GM18502 (cell line): Measurements from ENCODE around the gene PLEKHA7.

Experiments used
- ATAC-seq: cut with Tn5 transposase; IDR thresholded peaks from one replicate; pipeline ENCODE4 v1.9.1; 2021; ENCODE audit warnings: mild to moderate bottlenecking; ENCODE audit not compliant: unreplicated experiment, poor library complexity

The PLEKHA7 gene

GRCh38 chr11:16799221-16799620 lies 215.0 kb downstream of the PLEKHA7 start:
- no peak for ATAC-seq

GRCh38 chr11:16797776-16798175 lies 216.4 kb downstream of the PLEKHA7 start:
- ATAC-seq = no peak

DNA sequence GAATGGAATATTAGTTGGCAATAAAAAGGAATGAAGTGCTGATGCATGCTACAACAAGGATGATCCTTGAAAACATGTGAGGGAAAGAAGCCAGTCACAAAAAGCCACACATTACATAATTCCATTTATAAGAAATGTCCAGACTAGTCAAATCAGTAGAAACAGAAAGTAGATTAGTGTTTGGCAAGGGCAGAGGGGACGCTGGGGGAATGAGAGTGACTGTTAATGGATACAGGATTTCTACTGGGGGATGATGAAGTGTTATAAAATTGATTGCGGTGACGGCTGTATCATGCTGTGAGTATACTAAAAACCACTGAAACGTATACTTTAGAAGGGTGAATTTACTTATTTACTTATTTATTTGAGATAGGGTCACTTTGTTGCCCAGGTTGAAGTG lies 217.9 kb downstream of the PLEKHA7 start:
- ATAC-seq = no peak

- no peak for ATAC-seq
Observed at GRCh38 chr11:16795146-16795545, 219.1 kb downstream of the PLEKHA7 start.

- ATAC-seq = no peak
Observed at GRCh38 chr11:16794047-16794818, 220.0 kb downstream of the PLEKHA7 start.

- no peak for ATAC-seq
Observed at GRCh38 chr11:16793511-16793910, 220.7 kb downstream of the PLEKHA7 start.

DNA sequence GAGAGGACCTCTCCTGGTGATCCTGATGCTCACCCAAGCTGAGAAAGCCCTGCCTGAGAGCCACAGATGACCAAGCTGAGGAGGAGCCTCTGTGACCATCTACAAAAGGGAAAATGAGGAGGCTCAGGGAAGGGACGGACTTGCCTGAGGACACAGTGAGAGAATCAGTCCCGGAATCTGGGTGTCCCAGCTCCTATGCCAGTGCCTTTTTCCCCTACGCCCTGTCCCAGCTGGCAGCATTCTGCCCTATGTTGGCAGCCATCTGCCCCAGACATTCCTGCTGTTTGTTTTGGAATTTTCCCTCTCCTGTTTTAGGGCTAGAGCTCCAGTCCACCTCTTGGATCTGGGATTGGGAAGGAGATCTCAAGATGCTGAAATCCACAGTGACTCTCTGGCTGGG lies 221.2 kb downstream of the PLEKHA7 start:
- ATAC-seq = no peak

GRCh38 chr11:16792426-16792825 lies 221.8 kb downstream of the PLEKHA7 start:
- ATAC-seq = no peak

DNA sequence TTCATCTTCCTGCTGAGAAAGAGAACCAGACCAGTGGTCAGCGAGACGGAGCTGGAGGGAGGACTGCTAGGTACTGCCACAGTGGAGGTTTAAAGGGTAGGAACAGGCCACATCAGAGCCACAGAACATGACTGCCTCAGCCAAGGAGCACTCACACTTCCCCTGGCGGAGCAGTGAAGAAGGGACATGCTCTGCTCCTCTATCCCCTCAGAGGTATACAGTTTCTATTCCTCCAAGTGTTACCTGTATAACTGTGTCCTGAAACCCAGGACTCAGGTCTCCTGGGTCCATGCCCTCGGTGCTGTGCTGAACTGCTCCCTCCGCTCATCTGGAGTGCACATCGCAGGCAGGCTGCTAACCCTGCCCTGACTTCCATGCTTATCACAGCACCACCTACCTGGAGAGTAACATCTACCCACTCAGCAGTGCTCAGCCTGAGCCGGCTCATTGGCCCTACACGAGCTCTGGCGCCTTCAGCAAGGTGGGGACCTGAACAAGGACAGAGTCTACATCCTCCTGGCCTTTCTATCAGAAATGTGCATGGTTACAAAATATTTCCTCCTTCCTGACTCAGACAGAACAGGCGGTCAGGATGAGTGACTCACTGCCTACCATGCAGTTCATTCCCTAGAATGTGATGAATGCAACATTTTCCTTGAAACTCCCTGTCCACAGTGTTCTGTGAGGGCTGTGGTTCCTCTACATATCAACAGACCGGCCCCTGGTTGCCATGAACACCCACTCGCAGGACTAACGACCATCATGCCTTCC lies 222.8 kb downstream of the PLEKHA7 start:
- ATAC-seq = no peak

DNA sequence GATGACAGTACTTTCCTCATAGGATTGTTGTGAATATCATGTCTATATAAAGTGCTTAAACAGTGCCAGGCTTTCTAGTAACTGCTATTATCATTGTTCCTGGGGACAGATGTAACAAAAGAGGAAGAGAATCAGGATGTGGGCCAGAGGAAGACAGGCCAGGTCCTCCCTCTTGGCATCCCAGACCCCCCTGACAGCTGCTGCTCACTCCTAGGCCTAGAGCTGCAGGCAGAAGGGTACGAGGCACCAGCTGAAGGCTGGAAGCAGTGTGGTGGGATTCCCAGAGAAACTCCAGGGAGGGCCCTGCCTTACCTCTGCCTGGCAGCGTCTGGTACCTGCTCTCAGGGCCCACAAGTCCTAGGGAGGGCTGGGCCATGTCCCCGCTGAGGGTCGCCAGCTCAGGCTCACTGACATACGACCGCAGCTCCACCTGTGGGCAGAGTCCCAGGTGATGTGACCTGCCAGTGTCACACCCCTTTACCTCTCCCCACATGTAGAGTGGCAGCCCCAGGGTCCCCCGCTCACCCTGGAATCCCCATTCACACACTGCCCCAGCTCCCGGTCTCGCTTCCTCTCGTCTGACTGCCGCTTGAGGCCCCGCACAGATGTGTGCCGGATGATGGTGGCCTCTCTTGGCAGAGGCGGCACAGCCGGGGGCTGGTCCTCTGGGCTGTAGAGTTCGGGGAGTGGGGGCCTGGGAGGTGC lies 223.6 kb downstream of the PLEKHA7 start:
- ATAC-seq = no peak

DNA sequence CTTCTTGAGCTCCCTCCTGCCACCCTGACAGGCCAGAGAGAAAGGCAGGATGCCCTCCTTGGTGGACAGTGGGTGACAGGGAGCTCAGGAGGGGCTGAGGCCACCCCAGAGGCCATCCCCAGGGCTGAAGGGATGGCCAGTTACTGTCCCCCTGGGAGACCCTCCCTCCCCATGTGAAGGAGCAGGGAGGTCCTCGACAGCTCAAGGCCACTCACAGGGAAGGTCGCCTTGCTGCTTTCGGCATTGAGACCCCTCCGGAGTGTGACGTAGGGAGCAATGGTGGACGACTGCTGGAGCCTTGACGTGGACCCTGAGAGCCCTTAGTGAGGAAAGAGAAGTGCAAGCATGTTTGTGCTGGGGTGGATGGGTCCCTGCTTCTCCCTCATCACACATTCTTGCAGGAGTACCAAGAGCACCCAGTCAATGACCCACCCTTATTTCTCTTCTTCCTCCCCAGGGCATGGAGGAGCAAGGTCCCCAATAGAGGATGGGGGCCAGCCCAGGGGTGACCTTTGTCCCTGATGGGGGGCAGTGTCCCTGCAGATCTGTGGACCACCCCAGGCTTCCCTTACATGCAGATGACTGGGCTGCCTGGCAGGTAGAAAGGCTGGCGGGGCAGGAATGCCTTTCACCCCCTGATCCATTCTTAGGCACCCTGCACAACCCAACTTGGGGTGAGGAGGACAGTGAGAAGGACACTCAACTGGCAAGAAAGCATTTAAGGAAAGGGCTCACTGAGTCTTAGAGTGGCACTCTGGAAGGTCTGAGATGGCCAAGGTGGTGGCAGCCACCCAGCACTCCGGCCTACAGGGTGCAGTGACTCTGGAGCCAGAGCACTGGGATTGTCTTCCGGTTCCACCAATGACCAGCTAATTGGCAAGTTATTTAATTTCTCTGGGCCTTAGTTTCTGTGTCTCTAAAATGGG lies 224.4 kb downstream of the PLEKHA7 start:
- no peak for ATAC-seq

- no peak for ATAC-seq
Observed at GRCh38 chr11:16789063-16789420, 225.2 kb downstream of the PLEKHA7 start.

- peak; percentile 75 for ATAC-seq
Observed at GRCh38 chr11:16788141-16789062, 225.8 kb downstream of the PLEKHA7 start.

- no peak for ATAC-seq
Observed at GRCh38 chr11:16787035-16787742, 227.0 kb downstream of the PLEKHA7 start.

GRCh38 chr11:16786131-16786530 lies 228.1 kb downstream of the PLEKHA7 start:
- no peak for ATAC-seq

DNA sequence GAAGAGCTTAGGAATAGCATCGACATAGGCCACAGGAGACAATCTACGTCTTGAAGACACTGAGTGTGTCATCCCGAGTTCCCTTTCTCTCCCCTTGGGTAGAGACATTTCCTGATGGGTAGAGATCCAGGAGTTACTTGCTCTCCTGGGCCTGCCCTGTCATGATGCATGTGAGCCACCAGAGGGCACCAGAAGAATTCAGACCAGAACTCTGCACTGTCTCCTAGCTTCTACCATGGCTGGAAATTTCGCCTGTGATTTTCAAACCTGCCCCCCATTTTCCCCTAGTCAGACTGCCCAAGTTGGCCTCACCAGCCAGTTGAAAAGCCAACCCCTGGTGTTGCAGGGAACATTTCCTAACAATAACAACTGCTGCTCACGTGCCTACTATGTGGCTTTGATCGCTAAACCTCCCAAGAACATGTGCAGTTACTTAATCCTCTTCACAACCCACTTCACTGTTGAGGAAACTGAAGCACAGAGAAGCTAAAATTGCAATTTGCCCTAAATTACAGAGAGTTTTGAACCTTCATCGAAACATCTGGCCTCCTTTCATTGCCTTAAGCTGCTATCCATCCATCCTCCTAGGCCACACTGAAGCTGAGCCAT lies 228.6 kb downstream of the PLEKHA7 start:
- ATAC-seq = peak; percentile 86

- no peak for ATAC-seq
Observed at GRCh38 chr11:16784666-16785065, 229.5 kb downstream of the PLEKHA7 start.

- ATAC-seq = no peak
Observed at GRCh38 chr11:16784097-16784496, 230.1 kb downstream of the PLEKHA7 start.
